ENCODE results near the gene MYCL. TPM values are rescaled to one million over a fixed set of nuclear protein-coding genes. Genes with fewer than 3 reads are reported as not detected.

Gene MYCL
- polyA plus RNA-seq, 2 of the 4 experiments (the other 2 are of a cell fraction) = 0.68 to 1.3 TPM

DNA sequence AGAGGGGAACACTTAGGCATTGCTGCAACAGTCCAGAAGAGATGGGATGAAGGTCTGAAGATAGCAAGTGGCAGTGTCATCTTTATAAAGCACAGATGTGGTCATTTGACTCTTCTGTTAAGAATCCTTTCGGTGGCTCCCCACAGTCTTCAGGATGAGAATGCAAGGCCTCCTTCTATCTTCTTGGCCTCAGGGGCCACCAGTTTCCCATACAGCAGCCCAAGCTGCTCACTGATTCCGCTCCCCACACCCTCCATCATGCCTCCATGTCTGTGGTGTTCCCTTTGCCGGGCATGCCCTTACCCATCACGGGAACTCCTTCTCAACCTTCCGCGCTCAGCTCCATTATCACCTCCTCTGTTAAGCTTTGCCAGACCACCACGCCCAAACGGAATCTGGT, 37.1 kb upstream of the MYCL start:
- POLR2A ChIA-PET = no interaction called here
- Histone ChIP-seq H3K9me3 (peaks cover 5% of the 10 kb centered on the region; the same call in 1 of the 3 replicates), H3K4me2 (no peak overlapping the region), H3K4me1 (peaks cover 12% of the 10 kb centered on the region), H3K4me3 (no peak overlapping the region), H3K27ac (no peak overlapping the region)
- no peak for DNase-seq (ENCODE audit: low read depth in 1 of 2, low spot score in 1 of 2)
- CTCF ChIA-PET = interaction anchor here (0.8 to 1.6 kb wide), 3 partner anchors 16 to 43 kb away, joined by 3 read pairs; partner anchors contain the start of gene MFSD2A
- FAIRE-seq = no peak
- 93% methylated on average over 8 of the region's 8 CpGs for WGBS (ENCODE audit: missing lambda C conversion rate)
- no peak for TF ChIP-seq NPAS2 (CRISPR knock-in tag; IDR thresholded peaks at IDR 0.05; ENCODE audit: borderline replicate concordance)
- TF ChIP-seq HOXB5 (CRISPR knock-in tag; IDR thresholded peaks at IDR 0.05) = no peak
- TF ChIP-seq MAFK (IDR thresholded peaks at IDR 0.05; ENCODE audit: partially characterized antibody) = no peak
- no peak for TF ChIP-seq NFE2L2 (conservative IDR thresholded peaks at IDR 0.05; ENCODE audit: low read length)
- TF ChIP-seq, protein P1, sequence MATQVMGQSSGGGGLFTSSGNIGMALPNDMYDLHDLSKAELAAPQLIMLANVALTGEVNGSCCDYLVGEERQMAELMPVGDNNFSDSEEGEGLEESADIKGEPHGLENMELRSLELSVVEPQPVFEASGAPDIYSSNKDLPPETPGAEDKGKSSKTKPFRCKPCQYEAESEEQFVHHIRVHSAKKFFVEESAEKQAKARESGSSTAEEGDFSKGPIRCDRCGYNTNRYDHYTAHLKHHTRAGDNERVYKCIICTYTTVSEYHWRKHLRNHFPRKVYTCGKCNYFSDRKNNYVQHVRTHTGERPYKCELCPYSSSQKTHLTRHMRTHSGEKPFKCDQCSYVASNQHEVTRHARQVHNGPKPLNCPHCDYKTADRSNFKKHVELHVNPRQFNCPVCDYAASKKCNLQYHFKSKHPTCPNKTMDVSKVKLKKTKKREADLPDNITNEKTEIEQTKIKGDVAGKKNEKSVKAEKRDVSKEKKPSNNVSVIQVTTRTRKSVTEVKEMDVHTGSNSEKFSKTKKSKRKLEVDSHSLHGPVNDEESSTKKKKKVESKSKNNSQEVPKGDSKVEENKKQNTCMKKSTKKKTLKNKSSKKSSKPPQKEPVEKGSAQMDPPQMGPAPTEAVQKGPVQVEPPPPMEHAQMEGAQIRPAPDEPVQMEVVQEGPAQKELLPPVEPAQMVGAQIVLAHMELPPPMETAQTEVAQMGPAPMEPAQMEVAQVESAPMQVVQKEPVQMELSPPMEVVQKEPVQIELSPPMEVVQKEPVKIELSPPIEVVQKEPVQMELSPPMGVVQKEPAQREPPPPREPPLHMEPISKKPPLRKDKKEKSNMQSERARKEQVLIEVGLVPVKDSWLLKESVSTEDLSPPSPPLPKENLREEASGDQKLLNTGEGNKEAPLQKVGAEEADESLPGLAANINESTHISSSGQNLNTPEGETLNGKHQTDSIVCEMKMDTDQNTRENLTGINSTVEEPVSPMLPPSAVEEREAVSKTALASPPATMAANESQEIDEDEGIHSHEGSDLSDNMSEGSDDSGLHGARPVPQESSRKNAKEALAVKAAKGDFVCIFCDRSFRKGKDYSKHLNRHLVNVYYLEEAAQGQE (IDR thresholded peaks at IDR 0.05) = no peak
- TF ChIP-seq ZNF302 (CRISPR knock-in tag; IDR thresholded peaks at IDR 0.05) = no peak
- no peak for TF ChIP-seq FOSB (CRISPR knock-in tag; IDR thresholded peaks at IDR 0.05)
- no peak for TF ChIP-seq PHF8 (IDR thresholded peaks at IDR 0.05; ENCODE audit: borderline replicate concordance, low read depth)
- no peak for TF ChIP-seq HOXB13 (CRISPR knock-in tag; IDR thresholded peaks at IDR 0.05; ENCODE audit: low read depth)
- TF ChIP-seq, protein P2, sequence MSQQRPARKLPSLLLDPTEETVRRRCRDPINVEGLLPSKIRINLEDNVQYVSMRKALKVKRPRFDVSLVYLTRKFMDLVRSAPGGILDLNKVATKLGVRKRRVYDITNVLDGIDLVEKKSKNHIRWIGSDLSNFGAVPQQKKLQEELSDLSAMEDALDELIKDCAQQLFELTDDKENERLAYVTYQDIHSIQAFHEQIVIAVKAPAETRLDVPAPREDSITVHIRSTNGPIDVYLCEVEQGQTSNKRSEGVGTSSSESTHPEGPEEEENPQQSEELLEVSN (IDR thresholded peaks at IDR 0.05; ENCODE audit: borderline replicate concordance, low read depth) = no peak
- TF ChIP-seq, protein P3, sequence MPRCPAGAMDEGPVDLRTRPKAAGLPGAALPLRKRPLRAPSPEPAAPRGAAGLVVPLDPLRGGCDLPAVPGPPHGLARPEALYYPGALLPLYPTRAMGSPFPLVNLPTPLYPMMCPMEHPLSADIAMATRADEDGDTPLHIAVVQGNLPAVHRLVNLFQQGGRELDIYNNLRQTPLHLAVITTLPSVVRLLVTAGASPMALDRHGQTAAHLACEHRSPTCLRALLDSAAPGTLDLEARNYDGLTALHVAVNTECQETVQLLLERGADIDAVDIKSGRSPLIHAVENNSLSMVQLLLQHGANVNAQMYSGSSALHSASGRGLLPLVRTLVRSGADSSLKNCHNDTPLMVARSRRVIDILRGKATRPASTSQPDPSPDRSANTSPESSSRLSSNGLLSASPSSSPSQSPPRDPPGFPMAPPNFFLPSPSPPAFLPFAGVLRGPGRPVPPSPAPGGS (IDR thresholded peaks at IDR 0.05) = no peak
- TF ChIP-seq, protein P4, sequence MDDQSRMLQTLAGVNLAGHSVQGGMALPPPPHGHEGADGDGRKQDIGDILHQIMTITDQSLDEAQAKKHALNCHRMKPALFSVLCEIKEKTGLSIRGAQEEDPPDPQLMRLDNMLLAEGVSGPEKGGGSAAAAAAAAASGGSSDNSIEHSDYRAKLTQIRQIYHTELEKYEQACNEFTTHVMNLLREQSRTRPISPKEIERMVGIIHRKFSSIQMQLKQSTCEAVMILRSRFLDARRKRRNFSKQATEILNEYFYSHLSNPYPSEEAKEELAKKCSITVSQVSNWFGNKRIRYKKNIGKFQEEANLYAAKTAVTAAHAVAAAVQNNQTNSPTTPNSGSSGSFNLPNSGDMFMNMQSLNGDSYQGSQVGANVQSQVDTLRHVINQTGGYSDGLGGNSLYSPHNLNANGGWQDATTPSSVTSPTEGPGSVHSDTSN (IDR thresholded peaks at IDR 0.05) = no peak
- no peak for TF ChIP-seq BHLHE40 (IDR thresholded peaks at IDR 0.05; ENCODE audit: low read depth, low read length)
- no peak for TF ChIP-seq KDM1A (IDR thresholded peaks at IDR 0.05; ENCODE audit: low read depth)
- TF ChIP-seq, protein P5, sequence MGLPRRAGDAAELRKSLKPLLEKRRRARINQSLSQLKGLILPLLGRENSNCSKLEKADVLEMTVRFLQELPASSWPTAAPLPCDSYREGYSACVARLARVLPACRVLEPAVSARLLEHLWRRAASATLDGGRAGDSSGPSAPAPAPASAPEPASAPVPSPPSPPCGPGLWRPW (IDR thresholded peaks at IDR 0.05) = no peak
- TF ChIP-seq POLR2AphosphoS2 (conservative IDR thresholded peaks at IDR 0.05; ENCODE audit: low read length) = no peak
- TF ChIP-seq FOSL2 (IDR thresholded peaks at IDR 0.05) = no peak
- TF ChIP-seq FOSL2 (CRISPR knock-in tag; IDR thresholded peaks at IDR 0.05) = no peak
- TF ChIP-seq RAD21 (conservative IDR thresholded peaks at IDR 0.05 in 1 of 2, IDR thresholded peaks at IDR 0.05 in 1 of 2) = no peak
- ATAC-seq = no peak

Data from A549 (cell line).